Lower leg skin (tissue), 4 donors: Measurements from ENCODE around the gene PXK. TPM values are rescaled to one million over a fixed set of nuclear protein-coding genes. Genes with fewer than 3 reads are reported as not detected.

Experiments used
- DNase-seq, 2 donors: peaks; one replicate each; pipeline ENCODE4 v3.0.0-alpha.2; 2019; ENCODE audit warnings: low spot score in 2 of 2
- H3K4me3 ChIP-seq: fragments of 200-600 bp; sonication (generic); 2 replicates; pipeline ENCODE4 v1.5.1; 2017; ENCODE audit warnings: mild to moderate bottlenecking, low read depth; ENCODE audit not compliant: poor library complexity, severe bottlenecking
- CTCF ChIP-seq, 3 donors: fragments of 450-650 bp; IDR thresholded peaks; one replicate each; pipeline ENCODE4 v1.5.1; 2016; ENCODE audit warnings: antibody characterized with exemption in 3 of 3, mild to moderate bottlenecking in 3 of 3, moderate library complexity in 2 of 3
- POLR2A ChIP-seq, 2 donors: fragments of 450-650 bp; IDR thresholded peaks; one replicate each; pipeline ENCODE4 v1.6.1; 2016 to 2017; ENCODE audit warnings: antibody characterized with exemption in 2 of 2, mild to moderate bottlenecking in 1 of 2, moderate library complexity in 1 of 2
- WGBS, 2 donors: methylation state at CpG; one replicate each; pipeline ENCODE4 v1.1.5; 2018; 5-methylcytosine and 5-hydroxymethylcytosine counted together
- intact Hi-C: fragments of 100-400 bp; cut with DNase I; formaldehyde crosslinking; loops from one replicate; pipeline ENCODE4 v1.15.0; 2023; ENCODE audit warnings: low total_unique reads
- total RNA-seq, 4 donors: library from RNA; depleted of rRNA; stranded (reverse); fragments of >200 nt; gene quantifications; one replicate each; pipeline ENCODE4 v1.1.0, GENCODE V29; 2016

PXK gene
- total RNA-seq, 4 donors from 2014 or later: 19.4 to 27.7 (median 23.9) TPM

- WGBS, 2 donors: 75 to 79% methylated on average over 9 of the region's 9 CpGs
- no peak overlapping the region for H3K4me3 ChIP-seq
- no peak for DNase-seq
- TF ChIP-seq POLR2A (IDR thresholded peaks at IDR 0.05) (no peak), CTCF (IDR thresholded peaks at IDR 0.05) (no peak)
- intact Hi-C loops: no loop called here
Observed at GRCh38 chr3:58291671-58292338, 40.9 kb upstream of the PXK start.

- H3K4me3 ChIP-seq: no peak overlapping the region
- WGBS, 2 donors: 86 to 91% methylated on average over 10 of the region's 10 CpGs
- TF ChIP-seq POLR2A (IDR thresholded peaks at IDR 0.05) (no peak), CTCF (IDR thresholded peaks at IDR 0.05) (no peak)
- no peak for DNase-seq
- intact Hi-C loops: no loop called here
Observed at GRCh38 chr3:58292866-58293265, 39.8 kb upstream of the PXK start.

GRCh38 chr3:58293516-58293915 is 39.2 kb upstream of the PXK start:
- no peak for DNase-seq
- WGBS, 2 donors: 69 to 70% methylated on average over 9 of the region's 9 CpGs
- intact Hi-C loops: no loop called here
- H3K4me3 ChIP-seq: no peak overlapping the region
- TF ChIP-seq POLR2A (IDR thresholded peaks at IDR 0.05) (no peak), CTCF (IDR thresholded peaks at IDR 0.05) (no peak)

- intact Hi-C loops: no loop called here
- no peak overlapping the region for H3K4me3 ChIP-seq
- WGBS, 2 donors: 60 to 68% methylated on average over 5 of the region's 5 CpGs
- DNase-seq: no peak
- no peak for TF ChIP-seq CTCF (IDR thresholded peaks at IDR 0.05)
- no peak for TF ChIP-seq POLR2A (IDR thresholded peaks at IDR 0.05)
Observed at GRCh38 chr3:58296269-58296668, 36.4 kb upstream of the PXK start.

GRCh38 chr3:58296843-58297242 is 35.8 kb upstream of the PXK start:
- no peak overlapping the region for H3K4me3 ChIP-seq
- 59 to 60% methylated on average over 6 of the region's 6 CpGs for WGBS, 2 donors
- intact Hi-C loops: no loop called here
- DNase-seq: no peak
- TF ChIP-seq POLR2A (IDR thresholded peaks at IDR 0.05): no peak
- no peak for TF ChIP-seq CTCF (IDR thresholded peaks at IDR 0.05)

- WGBS, 2 donors: 49 to 69% methylated on average over 3 of the region's 3 CpGs
- peak in 1 of 2 donors; percentile 72 for DNase-seq
- H3K4me3 ChIP-seq: no peak overlapping the region
- intact Hi-C loops: loop anchor here (2.0 kb wide), 1 partner anchor 111 kb away; no protein-coding TSS in a partner anchor
- TF ChIP-seq CTCF (IDR thresholded peaks at IDR 0.05) (no peak), POLR2A (IDR thresholded peaks at IDR 0.05) (no peak)
Observed at GRCh38 chr3:58298190-58298589, 34.5 kb upstream of the PXK start.
